ENCODE results near the gene UBL5. TPM values are rescaled to one million over a fixed set of nuclear protein-coding genes. Genes with fewer than 3 reads are reported as not detected.

The UBL5 gene
- total RNA-seq, 1 donor from 2014 or later = 264 TPM

GRCh38 chr19:9806803-9807202, 20.9 kb upstream of the UBL5 start:
- no peak for DNase-seq (ENCODE audit: low spot score in 2 of 2, unreplicated experiment in 2 of 2)
- Mint-ChIP-seq H3K27me3 (ENCODE audit: low read depth) (no peaks in the 10 kb centered on the region), H3K9me3 (no peaks in the 10 kb centered on the region), H3K4me3 (no peak overlapping the region), H3K27ac (no peak overlapping the region), H3K36me3 (peaks cover 15% of the 10 kb centered on the region), H3K4me1 (no peaks in the 10 kb centered on the region)
- TF ChIP-seq CTCF (IDR thresholded peaks at IDR 0.05; ENCODE audit: unreplicated experiment) = no peak

GRCh38 chr19:9808855-9809824, 18.6 kb upstream of the UBL5 start:
- no peak for DNase-seq (ENCODE audit: low spot score in 2 of 2, unreplicated experiment in 2 of 2)
- Mint-ChIP-seq H3K4me1 (no peaks in the 10 kb centered on the region), H3K9me3 (peaks cover 3% of the 10 kb centered on the region), H3K27ac (no peak overlapping the region), H3K36me3 (peaks cover 13% of the 10 kb centered on the region), H3K4me3 (no peak overlapping the region), H3K27me3 (ENCODE audit: low read depth) (no peaks in the 10 kb centered on the region)
- TF ChIP-seq CTCF (IDR thresholded peaks at IDR 0.05; ENCODE audit: unreplicated experiment) = no peak

GRCh38 chr19:9811139-9811538, 16.6 kb upstream of the UBL5 start:
- Mint-ChIP-seq H3K36me3 (peaks cover 20% of the 10 kb centered on the region), H3K4me1 (no peaks in the 10 kb centered on the region)

GRCh38 chr19:9818175-9818733, 9.5 kb upstream of the UBL5 start:
- Mint-ChIP-seq H3K36me3 (peaks cover 19% of the 10 kb centered on the region), H3K4me1 (peaks cover 22% of the 10 kb centered on the region), H3K27me3 (ENCODE audit: low read depth) (no peaks in the 10 kb centered on the region), H3K27ac (peak overlapping the region; percentile 98), H3K9me3 (peaks cover 9% of the 10 kb centered on the region), H3K4me3 (peak overlapping the region; percentile 90)
- TF ChIP-seq CTCF (IDR thresholded peaks at IDR 0.05; ENCODE audit: unreplicated experiment) = no peak
- DNase-seq (ENCODE audit: low spot score in 2 of 2, unreplicated experiment in 2 of 2) = no peak

More at GRCh38 chr19:9811139-9811538, 16.6 kb upstream of the UBL5 start:
- peaks cover 4% of the 10 kb centered on the region for H3K9me3 Mint-ChIP-seq
- TF ChIP-seq CTCF (IDR thresholded peaks at IDR 0.05; ENCODE audit: unreplicated experiment) = no peak
- DNase-seq (ENCODE audit: low spot score in 2 of 2, unreplicated experiment in 2 of 2) = no peak
- no peak overlapping the region for H3K4me3 Mint-ChIP-seq
- no peaks in the 10 kb centered on the region for H3K27me3 Mint-ChIP-seq (ENCODE audit: low read depth)
- no peak overlapping the region for H3K27ac Mint-ChIP-seq

GRCh38 chr19:9818734-9819595, 8.8 kb upstream of the UBL5 start, which contains the start of gene FBXL12:
Gene FBXL12, minus strand, starts transcription at chr19:9819079. Its CDS starts 266 bp downstream, at chr19:9818813.
- Mint-ChIP-seq H3K27ac (peak within 1 kb of the TSS; percentile 98), H3K9me3 (peaks cover 7% of the 10 kb centered on the region), H3K36me3 (peaks cover 16% of the 10 kb centered on the region), H3K4me3 (peak within 1 kb of the TSS; percentile 90), H3K4me1 (peaks cover 22% of the 10 kb centered on the region), H3K27me3 (ENCODE audit: low read depth) (no peaks in the 10 kb centered on the region)
- peak; percentile 100 for DNase-seq (ENCODE audit: low spot score in 2 of 2, unreplicated experiment in 2 of 2)
- no peak for TF ChIP-seq CTCF (IDR thresholded peaks at IDR 0.05; ENCODE audit: unreplicated experiment)
